ENCODE results near the gene NXPH4. TPM values are rescaled to one million over a fixed set of nuclear protein-coding genes. Genes with fewer than 3 reads are reported as not detected.

Gene NXPH4
- total RNA-seq, 1 experiment from 2014 or later: 4.8 TPM

DNA sequence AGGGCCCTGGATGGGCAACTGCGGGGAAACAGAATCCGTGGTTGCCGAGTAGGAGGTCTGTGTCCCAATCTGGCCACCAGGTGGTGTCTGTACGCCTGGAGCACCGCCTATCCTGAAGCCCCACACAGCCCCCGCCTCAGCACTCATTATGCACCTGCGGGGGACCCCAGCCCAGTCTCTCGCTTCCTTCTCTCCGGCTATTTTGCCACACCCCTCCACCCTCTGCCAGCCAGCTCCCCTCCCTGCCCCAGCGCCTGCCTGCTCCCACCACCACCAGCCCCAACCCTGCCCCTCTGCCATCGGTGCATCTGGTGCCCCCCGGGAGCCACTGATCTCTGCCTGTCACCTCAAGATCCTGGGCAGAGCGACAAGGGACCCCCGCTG is 2.2 kb upstream of the NXPH4 start:
- intact Hi-C loops (cut with micrococcal nuclease; ENCODE audit: unreplicated experiment): no loop called here
- no peak overlapping the region for H3K4me3 ChIP-seq (ENCODE audit: low read depth, low read length, poor library complexity, severe bottlenecking)
- H3K27me3 ChIP-seq (replicated peaks; ENCODE audit: insufficient read depth, low read depth, low read length, poor library complexity): peaks cover 19% of the 10 kb centered on the region

DNA sequence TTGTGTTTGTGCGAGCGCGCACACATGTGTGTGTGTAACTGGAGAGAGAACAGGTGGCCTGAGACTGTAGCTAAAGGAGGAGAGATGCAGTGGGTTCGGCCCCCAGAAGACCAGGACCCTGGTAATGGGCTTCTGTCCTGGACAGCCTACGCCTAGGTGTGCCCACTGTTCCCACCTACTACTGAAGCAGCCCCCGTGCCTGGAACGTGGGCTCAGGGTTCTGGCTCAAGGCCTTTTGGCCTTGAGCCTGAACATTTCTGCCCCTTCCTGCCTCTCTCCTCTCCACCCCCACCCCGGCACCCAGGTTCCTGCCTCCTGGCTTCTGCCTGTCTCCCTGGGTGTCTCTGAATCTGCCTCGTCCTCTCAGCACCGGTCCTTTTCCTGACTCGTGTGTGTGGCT is 1.5 kb upstream of the NXPH4 start:
- no peaks in the 10 kb centered on the region for H3K36me3 ChIP-seq (ENCODE audit: insufficient read depth, low read length, poor library complexity, severe bottlenecking)
- CTCF ChIA-PET: interaction anchor here (2.5 kb wide), 1 partner anchor 28 kb away, joined by 50 read pairs; no protein-coding TSS in a partner anchor
- BruUV-seq (replicated peaks): no TSS peak
- H3K4me3 ChIP-seq (ENCODE audit: low read depth, low read length, poor library complexity, severe bottlenecking): no peak overlapping the region
- POLR2A ChIA-PET (ENCODE audit: low non-redundant PET): no interaction called here
- DNase-seq (ENCODE audit: low spot score): no peak
- TF ChIP-seq EZH2 (IDR thresholded peaks at IDR 0.05; ENCODE audit: borderline replicate concordance, low read depth, low read length, poor library complexity, severe bottlenecking): no peak
- TF ChIP-seq, protein P1, sequence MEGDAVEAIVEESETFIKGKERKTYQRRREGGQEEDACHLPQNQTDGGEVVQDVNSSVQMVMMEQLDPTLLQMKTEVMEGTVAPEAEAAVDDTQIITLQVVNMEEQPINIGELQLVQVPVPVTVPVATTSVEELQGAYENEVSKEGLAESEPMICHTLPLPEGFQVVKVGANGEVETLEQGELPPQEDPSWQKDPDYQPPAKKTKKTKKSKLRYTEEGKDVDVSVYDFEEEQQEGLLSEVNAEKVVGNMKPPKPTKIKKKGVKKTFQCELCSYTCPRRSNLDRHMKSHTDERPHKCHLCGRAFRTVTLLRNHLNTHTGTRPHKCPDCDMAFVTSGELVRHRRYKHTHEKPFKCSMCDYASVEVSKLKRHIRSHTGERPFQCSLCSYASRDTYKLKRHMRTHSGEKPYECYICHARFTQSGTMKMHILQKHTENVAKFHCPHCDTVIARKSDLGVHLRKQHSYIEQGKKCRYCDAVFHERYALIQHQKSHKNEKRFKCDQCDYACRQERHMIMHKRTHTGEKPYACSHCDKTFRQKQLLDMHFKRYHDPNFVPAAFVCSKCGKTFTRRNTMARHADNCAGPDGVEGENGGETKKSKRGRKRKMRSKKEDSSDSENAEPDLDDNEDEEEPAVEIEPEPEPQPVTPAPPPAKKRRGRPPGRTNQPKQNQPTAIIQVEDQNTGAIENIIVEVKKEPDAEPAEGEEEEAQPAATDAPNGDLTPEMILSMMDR (conservative IDR thresholded peaks at IDR 0.05; ENCODE audit: low read depth, low read length): no peak
- H3K9me3 ChIP-seq (ENCODE audit: low read depth, low read length, poor library complexity, severe bottlenecking): no peaks in the 10 kb centered on the region
- intact Hi-C loops (cut with micrococcal nuclease; ENCODE audit: unreplicated experiment): no loop called here
- peaks cover 19% of the 10 kb centered on the region for H3K27me3 ChIP-seq (replicated peaks; ENCODE audit: insufficient read depth, low read depth, low read length, poor library complexity)
- peaks cover 45% of the 10 kb centered on the region for H3K4me1 ChIP-seq (ENCODE audit: insufficient read depth, low read length, poor library complexity, severe bottlenecking)
- no peak overlapping the region for H3K27ac ChIP-seq (ENCODE audit: low read depth, low read length, poor library complexity, severe bottlenecking)

More for the DNA sequence above, 2.2 kb upstream of the NXPH4 start:
- H3K4me1 ChIP-seq (ENCODE audit: insufficient read depth, low read length, poor library complexity, severe bottlenecking): peaks cover 39% of the 10 kb centered on the region
- ChIA-PET CTCF (interaction anchor here (1.5 to 2.5 kb wide), 5 partner anchors 15 to 238 kb away, joined by 4 to 50 read pairs (median 6); partner anchors contain the start of gene SHMT2), POLR2A (ENCODE audit: low non-redundant PET) (no interaction called here)
- H3K36me3 ChIP-seq (ENCODE audit: insufficient read depth, low read length, poor library complexity, severe bottlenecking): no peaks in the 10 kb centered on the region
- no peaks in the 10 kb centered on the region for H3K9me3 ChIP-seq (ENCODE audit: low read depth, low read length, poor library complexity, severe bottlenecking)
- TF ChIP-seq EZH2 (IDR thresholded peaks at IDR 0.05; ENCODE audit: borderline replicate concordance, low read depth, low read length, poor library complexity, severe bottlenecking): no peak
- TF ChIP-seq, protein P1 (conservative IDR thresholded peaks at IDR 0.05; ENCODE audit: low read depth, low read length): peak; percentile 85
- peak; percentile 84 for DNase-seq (ENCODE audit: low spot score)
- H3K27ac ChIP-seq (ENCODE audit: low read depth, low read length, poor library complexity, severe bottlenecking): no peak overlapping the region
- no TSS peak for BruUV-seq (replicated peaks)

DNA sequence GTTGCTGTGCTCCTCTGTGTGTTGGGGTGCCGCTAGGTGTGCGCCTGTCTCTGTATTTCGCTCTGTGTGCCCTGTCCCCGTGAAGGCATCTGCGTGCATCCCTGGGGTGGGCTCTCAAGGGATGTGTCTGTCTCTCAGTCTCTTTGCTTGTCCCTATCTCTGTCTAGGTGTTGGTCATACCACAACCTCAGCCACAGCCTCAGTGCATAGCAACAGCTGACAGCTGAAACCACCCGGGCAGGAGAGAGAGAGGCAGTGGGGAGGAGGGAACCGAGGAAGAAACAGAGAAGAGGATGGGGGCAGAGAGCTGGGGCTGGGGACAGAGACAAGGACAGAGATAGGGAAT is 953 bp upstream of the NXPH4 start:
- Histone ChIP-seq H3K27ac (ENCODE audit: low read depth, low read length, poor library complexity, severe bottlenecking) (no peak overlapping the region), H3K4me3 (ENCODE audit: low read depth, low read length, poor library complexity, severe bottlenecking) (no peak overlapping the region), H3K27me3 (replicated peaks; ENCODE audit: insufficient read depth, low read depth, low read length, poor library complexity) (peaks cover 19% of the 10 kb centered on the region), H3K4me1 (ENCODE audit: insufficient read depth, low read length, poor library complexity, severe bottlenecking) (peaks cover 51% of the 10 kb centered on the region), H3K36me3 (ENCODE audit: insufficient read depth, low read length, poor library complexity, severe bottlenecking) (no peaks in the 10 kb centered on the region), H3K9me3 (ENCODE audit: low read depth, low read length, poor library complexity, severe bottlenecking) (no peaks in the 10 kb centered on the region)
- no peak for DNase-seq (ENCODE audit: low spot score)
- CTCF ChIA-PET: interaction anchor here (1.1 kb wide), 1 partner anchor 27 kb away, joined by 7 read pairs; no protein-coding TSS in a partner anchor
- BruUV-seq (replicated peaks): no TSS peak
- intact Hi-C loops (cut with micrococcal nuclease; ENCODE audit: unreplicated experiment): no loop called here
- TF ChIP-seq EZH2 (IDR thresholded peaks at IDR 0.05; ENCODE audit: borderline replicate concordance, low read depth, low read length, poor library complexity, severe bottlenecking): no peak
- TF ChIP-seq, protein P1 (conservative IDR thresholded peaks at IDR 0.05; ENCODE audit: low read depth, low read length): no peak
- POLR2A ChIA-PET (ENCODE audit: low non-redundant PET): no interaction called here

All from A673 (cell line).